ENCODE results near the gene ATG7.
"Not testable (repeated sequence)": the region's sequence is repeated elsewhere in the genome, so short reads cannot be mapped to it uniquely, and the experiment has no call there.

The ATG7 gene

DNA sequence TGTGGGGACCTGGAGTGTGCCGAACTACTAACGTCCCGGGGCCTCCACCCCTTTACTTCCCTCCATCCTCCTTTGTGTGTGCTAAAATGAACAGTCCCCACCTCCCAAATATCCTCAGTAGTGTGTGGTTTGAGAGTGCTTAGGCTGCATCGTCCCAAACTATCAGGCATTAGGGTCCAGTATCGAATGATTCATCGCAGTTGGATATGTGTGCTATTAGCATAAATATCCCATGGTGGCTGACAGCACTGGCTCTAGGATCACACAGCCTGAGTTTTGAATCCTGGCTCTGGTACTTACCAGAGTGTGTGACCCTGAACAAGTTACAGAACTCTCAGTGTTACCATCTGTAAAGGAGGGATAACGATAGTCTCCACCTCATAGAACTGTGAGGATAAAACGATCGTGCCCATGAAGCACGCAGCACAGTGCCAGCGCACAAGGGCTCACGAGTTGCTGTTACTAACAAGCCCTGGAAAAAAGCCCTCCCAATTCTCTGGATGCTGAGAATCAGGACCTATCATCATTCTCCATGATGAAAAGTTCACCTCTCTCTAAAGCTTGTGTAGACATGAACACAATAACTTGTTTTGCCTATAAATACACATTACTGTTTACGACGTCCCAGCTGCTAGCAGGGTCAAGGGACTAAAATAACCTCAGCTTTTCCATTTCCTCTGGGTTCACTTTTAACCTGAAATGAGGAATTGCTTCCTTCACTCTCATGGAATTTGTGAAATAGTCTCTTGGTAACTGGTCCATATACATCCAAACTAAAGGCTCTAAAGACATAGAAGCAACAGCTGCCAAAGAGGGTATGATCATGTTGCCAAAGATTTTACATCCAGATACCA lies 320.5 kb downstream of the ATG7 start:
- DNase-seq (ENCODE audit: low spot score), result no peak

GRCh38 chr3:11593318-11594034 lies 321.3 kb downstream of the ATG7 start:
- no peak for DNase-seq (ENCODE audit: low spot score)

- not testable (repeated sequence) for DNase-seq (ENCODE audit: low spot score)
Observed at GRCh38 chr3:11595024-11595423, 322.8 kb downstream of the ATG7 start.

- no peak for DNase-seq (ENCODE audit: low spot score)
Observed at GRCh38 chr3:11596387-11596786, 324.2 kb downstream of the ATG7 start.

GRCh38 chr3:11600501-11601282 lies 328.5 kb downstream of the ATG7 start:
- DNase-seq (ENCODE audit: low spot score), result no peak

DNA sequence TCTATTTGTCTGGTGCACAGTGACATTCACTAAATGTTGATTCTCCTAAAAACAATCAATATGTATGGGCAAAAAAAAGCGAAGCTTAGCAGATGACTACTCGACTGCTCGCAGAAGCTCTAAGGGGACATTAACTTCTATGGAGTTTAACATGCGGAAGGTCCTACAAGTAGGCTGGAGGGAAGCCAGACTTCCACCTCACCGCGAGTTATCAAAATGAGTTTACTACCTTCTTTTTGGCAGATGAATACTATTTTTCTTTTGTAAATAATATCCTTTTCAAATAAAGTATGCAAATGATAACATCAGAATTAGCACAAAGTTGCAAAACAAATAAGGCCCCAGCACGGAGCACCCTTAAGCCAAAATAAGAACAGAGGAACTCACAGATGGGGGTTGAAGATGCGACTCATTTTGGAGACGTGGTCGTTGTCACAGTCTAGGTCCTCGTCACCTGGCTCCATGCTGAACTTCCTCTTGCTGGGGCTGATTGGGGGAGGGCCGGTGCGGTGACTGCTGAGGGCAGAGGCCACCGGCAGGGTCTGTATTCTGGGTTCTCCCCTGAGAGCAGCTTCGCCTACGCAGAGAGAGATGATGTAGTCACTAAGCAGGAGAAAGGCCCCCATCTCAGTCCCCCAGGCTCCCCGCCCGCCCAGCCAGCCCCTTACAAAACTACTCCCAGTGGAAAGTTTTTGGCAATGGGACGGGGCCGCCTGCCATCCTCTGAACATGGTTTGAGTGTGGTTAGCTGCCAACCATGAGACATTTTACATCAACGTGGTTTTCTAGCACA lies 329.4 kb downstream of the ATG7 start:
- no peak for DNase-seq (ENCODE audit: low spot score)

DNA sequence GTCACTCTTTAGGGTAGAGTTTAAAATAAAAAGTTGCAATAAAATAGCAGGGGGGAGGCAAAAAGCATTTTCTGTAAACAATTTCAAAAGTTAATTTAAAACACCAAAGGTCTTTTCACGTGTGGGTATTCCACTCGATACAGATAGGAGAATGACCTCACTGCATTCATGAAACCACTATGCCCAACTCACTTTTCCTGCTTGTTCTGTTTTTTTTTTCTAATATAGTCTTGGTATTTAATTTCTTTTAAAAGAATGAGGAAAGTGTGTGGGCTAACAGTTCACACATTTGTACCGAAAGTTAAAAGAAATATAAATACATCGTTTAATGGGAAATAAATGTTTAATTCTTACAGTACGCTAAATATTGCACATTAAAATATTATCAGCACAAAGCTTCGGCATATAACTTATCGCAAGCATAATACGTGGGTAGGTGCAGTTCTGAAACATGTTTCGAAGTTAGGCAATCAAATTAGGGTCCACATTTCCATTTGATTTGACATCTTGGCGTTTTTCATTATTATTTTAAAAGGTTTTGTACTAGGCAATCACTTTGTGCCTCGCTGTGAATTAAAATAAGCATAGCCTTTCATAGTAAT lies 330.1 kb downstream of the ATG7 start:
- DNase-seq (ENCODE audit: low spot score), result no peak

DNA sequence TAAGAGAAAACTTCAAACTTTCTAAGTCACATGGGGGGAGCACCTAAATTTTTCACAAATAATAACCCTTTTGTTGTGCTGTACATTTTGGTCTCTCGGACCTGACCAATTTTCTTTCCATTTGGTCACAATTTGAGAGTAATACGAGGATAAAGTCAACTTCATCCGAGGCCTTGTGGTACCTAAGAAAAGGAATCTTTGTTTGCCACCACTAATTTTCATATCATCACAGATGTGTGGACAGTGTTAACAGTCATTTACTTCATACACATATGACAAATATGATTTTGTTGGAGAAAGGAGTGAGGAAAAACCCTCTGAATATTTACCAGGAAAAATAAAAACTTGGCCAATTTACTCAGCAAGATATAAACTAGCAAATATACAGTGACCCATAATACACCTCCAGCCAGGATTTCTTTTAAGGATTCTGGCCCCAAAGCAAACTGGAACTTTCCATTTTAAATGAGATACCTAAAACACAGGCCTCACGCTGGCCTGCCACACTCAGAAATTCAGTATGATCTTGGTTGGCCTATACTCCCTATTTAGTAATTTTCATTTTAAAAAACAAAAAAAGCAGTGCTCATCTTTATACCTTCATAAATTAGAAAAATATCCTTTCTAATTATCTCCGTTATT lies 330.8 kb downstream of the ATG7 start:
- DNase-seq (ENCODE audit: low spot score), result no peak

DNA sequence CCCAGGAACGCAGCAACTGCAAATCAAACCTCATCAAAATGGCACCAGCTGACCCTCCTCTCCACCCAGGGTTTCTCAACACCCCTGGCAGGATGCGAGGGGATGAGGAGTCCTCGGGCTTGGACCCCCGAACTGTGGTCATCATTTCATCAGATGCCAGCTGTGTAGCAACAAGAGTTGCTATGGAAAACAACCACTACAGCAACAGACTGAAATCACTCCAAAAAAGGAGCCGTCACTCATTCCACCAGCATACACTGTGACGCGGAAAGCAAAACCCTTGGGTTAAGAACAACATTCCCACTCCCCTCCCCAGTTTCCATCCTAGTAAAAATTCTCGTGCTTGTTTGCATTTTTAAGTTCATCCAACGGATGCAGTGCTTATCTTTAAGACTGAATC lies 331.4 kb downstream of the ATG7 start:
- no peak for DNase-seq (ENCODE audit: low spot score)

GRCh38 chr3:11604139-11604892 lies 332.1 kb downstream of the ATG7 start:
- DNase-seq (ENCODE audit: low spot score), result peak; percentile 55

DNA sequence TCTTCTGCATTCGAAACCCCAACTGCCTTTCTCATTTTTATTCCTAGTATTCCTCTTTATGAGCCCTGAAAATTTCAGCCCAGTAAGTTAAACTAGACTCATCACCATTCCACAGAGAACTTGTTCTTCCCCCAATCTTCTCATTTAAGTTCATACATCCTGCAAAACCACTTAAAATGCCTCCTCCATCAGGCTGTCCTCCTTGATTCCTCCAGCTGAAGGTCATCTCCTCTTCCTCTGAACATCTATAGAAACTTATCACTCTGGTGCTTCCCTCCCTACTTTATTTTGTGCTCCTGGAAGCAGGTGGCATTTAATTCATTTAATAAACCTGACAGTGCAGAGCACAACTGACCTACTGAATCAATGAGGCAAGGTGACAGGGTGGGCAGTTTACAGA lies 333.2 kb downstream of the ATG7 start:
- DNase-seq (ENCODE audit: low spot score), result no peak

GRCh38 chr3:11606090-11606784 lies 334.0 kb downstream of the ATG7 start:
- no peak for DNase-seq (ENCODE audit: low spot score)

GRCh38 chr3:11606865-11607440 lies 334.8 kb downstream of the ATG7 start:
- DNase-seq (ENCODE audit: low spot score), result no peak

Measured in hematopoietic multipotent progenitor cell treated with erythropoietin and hydrocortisone succinate and interleukin-3 and kit ligand, for 15 days (in vitro differentiated cells).